K562 (cell line): ENCODE measurements around the gene ENDOV. TPM values are rescaled to one million over a fixed set of nuclear protein-coding genes. Genes with fewer than 3 reads are reported as not detected.

ENCODE experiments used
- ATAC-seq: fragments of 200-7000 bp; cut with Tn5 transposase; 3 replicates; pipeline ENCODE4 v1.9.1; 2020; ENCODE audit warnings: moderate library complexity
- BruUV-seq: library from RNA; stranded (reverse); fragments of 400-500 nt; replicated peaks from 2 replicates; lab custom pipeline; 2021; lab: Mats Ljungman, UMichigan
- CTCF ChIA-PET: fragments of 300-600 bp; formaldehyde crosslinking; extraction: SDS; loops from one replicate; lab custom pipeline; 2021; ENCODE audit warnings: low intra/inter-chr PET ratio; lab: Yijun Ruan, JAX
- POLR2A ChIA-PET: fragments of 300-600, 350-650 bp; sonication (Branson Sonifier 250); formaldehyde crosslinking; extraction: SDS; loops from one replicate; lab custom pipeline; 2021; ENCODE audit warnings: antibody characterized with exemption, inconsistent platforms; lab: Yijun Ruan, JAX
- DNase-seq, 4 experiments: peaks; one replicate each; pipeline versions ENCODE4 v3.0.0 to v3.0.0-alpha.2; 2011 to 2018; ENCODE audit warnings: low spot score in 3 of 4, mixed read lengths in 3 of 4; ENCODE audit errors: extremely low read depth in 1 of 4
- FAIRE-seq: peaks from 2 replicates; lab custom pipeline; 2011; peaks lifted over from hg19 to GRCh38; lab: Jason Lieb, UNC
- H2AFZ ChIP-seq: 2 replicates; pipeline ENCODE4 v1.6.0; 2011; ENCODE audit warnings: low read depth, low read length, control low read depth, inconsistent platforms
- H3K27ac ChIP-seq: fragments of 200-600 bp; 3 replicates; pipeline ENCODE4 v1.8.0; 2011; ENCODE audit warnings: low read depth, mild to moderate bottlenecking, control low read depth, inconsistent platforms, low read length, moderate library complexity, mixed read lengths; ENCODE audit errors: extremely low read depth
- H3K27me3 ChIP-seq, 2 experiments: fragments of 300-600 bp in 1 of 2; 2 replicates in 1 of 2; 3 replicates in 1 of 2; pipeline versions ENCODE4 v1.6.0 to v1.8.0; 2011; ENCODE audit warnings: inconsistent platforms in 2 of 2, low read length in 2 of 2, mild to moderate bottlenecking in 1 of 2, mixed read lengths in 1 of 2, moderate library complexity in 1 of 2; ENCODE audit not compliant: control insufficient read depth in 2 of 2, insufficient read depth in 2 of 2
- H3K36me3 ChIP-seq: fragments of 300-600 bp; 3 replicates; pipeline ENCODE4 v1.8.0; 2011; ENCODE audit warnings: mild to moderate bottlenecking, low read length, inconsistent platforms; ENCODE audit not compliant: control insufficient read depth, insufficient read depth
- H3K4me1 ChIP-seq, 2 experiments: fragments of 200-600 bp in 1 of 2; replicated peaks in 1 of 2; 2 replicates in 1 of 2; 3 replicates in 1 of 2; pipeline versions ENCODE4 v1.5.1 to v1.8.0; 2011; ENCODE audit warnings: inconsistent platforms in 2 of 2, low read length in 2 of 2, mild to moderate bottlenecking in 1 of 2, mixed read lengths in 1 of 2, moderate library complexity in 1 of 2; ENCODE audit not compliant: control insufficient read depth in 2 of 2, insufficient read depth in 2 of 2
- H3K4me2 ChIP-seq: 2 replicates; pipeline ENCODE4 v1.6.1; 2011; ENCODE audit warnings: low read length, control low read depth, inconsistent platforms, mixed read lengths; ENCODE audit not compliant: insufficient read depth
- H3K4me3 ChIP-seq: fragments of 200-600 bp; sonication (generic), shearing (Covaris generic); 2 replicates; pipeline ENCODE4 v1.5.1; 2016; ENCODE audit warnings: control low read depth, inconsistent platforms
- H3K79me2 ChIP-seq: fragments of 200-600 bp; 3 replicates; pipeline ENCODE4 v1.8.0; 2011; ENCODE audit warnings: low read length, inconsistent platforms; ENCODE audit not compliant: control insufficient read depth, insufficient read depth
- H3K9ac ChIP-seq, 2 experiments: 2 replicates each; pipeline versions ENCODE4 v1.6.0 to v1.6.1; 2011; ENCODE audit warnings: low read depth in 2 of 2, low read length in 2 of 2, control low read depth in 1 of 2, inconsistent platforms in 1 of 2, mild to moderate bottlenecking in 1 of 2, mixed read lengths in 1 of 2; ENCODE audit not compliant: insufficient read depth in 1 of 2
- H3K9me1 ChIP-seq: one replicate; pipeline ENCODE4 v1.6.0; 2011; ENCODE audit warnings: inconsistent platforms, mild to moderate bottlenecking, low read length, moderate library complexity; ENCODE audit not compliant: control insufficient read depth, insufficient read depth
- H3K9me3 ChIP-seq: replicated peaks from 2 replicates; pipeline ENCODE4 v1.5.1; 2011; ENCODE audit warnings: low read depth, low read length, inconsistent platforms; ENCODE audit not compliant: control insufficient read depth, insufficient read depth
- H4K20me1 ChIP-seq: replicated peaks from 2 replicates; pipeline ENCODE4 v1.6.1; 2011; ENCODE audit warnings: low read length, inconsistent platforms, mixed read lengths; ENCODE audit not compliant: control insufficient read depth, insufficient read depth
- CEBPB ChIP-seq: fragments of 450-650 bp; IDR thresholded peaks from 2 replicates; pipeline ENCODE4 v1.6.1; 2016; ENCODE audit warnings: missing genetic modification characterization, missing compliant biosample characterization
- CHD2 ChIP-seq: IDR thresholded peaks from 2 replicates; pipeline ENCODE4 v1.6.1; 2011; ENCODE audit warnings: low read depth, low read length
- MCM5 ChIP-seq: fragments of 450-650 bp; IDR thresholded peaks from 2 replicates; pipeline ENCODE4 v1.6.1; 2016; ENCODE audit warnings: low read depth
- MXD1 ChIP-seq: fragments of 250-450 bp; sonication (Bioruptor Pico); IDR thresholded peaks from 2 replicates; pipeline ENCODE4 v1.8.0; 2021; ENCODE audit warnings: borderline replicate concordance, mild to moderate bottlenecking, moderate library complexity; ENCODE audit not compliant: poor library complexity, severe bottlenecking
- NFE2L1 ChIP-seq: fragments of 450-650 bp; IDR thresholded peaks from 2 replicates; pipeline ENCODE4 v1.6.1; 2016; ENCODE audit warnings: missing genetic modification characterization, low read depth, mild to moderate bottlenecking, missing compliant biosample characterization, moderate library complexity, borderline replicate concordance
- PCBP2 ChIP-seq: fragments of 200-400 bp; formaldehyde crosslinking; IDR thresholded peaks from 2 replicates; pipeline ENCODE4 v1.6.1; 2018; ENCODE audit warnings: low read length, low read depth, mild to moderate bottlenecking, moderate library complexity; ENCODE audit not compliant: poor library complexity, severe bottlenecking
- PYGO2 ChIP-seq: fragments of 450-650 bp; IDR thresholded peaks from 2 replicates; pipeline ENCODE4 v1.6.1; 2016; ENCODE audit warnings: mild to moderate bottlenecking, missing genetic modification characterization, moderate library complexity, missing compliant biosample characterization
- WHSC1 ChIP-seq: IDR thresholded peaks from one replicate; pipeline ENCODE4 v1.6.1; 2012; ENCODE audit warnings: low read length, control low read depth, inconsistent platforms
- ZBTB12 ChIP-seq: fragments of 250-450 bp; sonication (Bioruptor Pico); IDR thresholded peaks from 2 replicates; pipeline ENCODE4 v1.4.0; 2020
- ZNF408 ChIP-seq: fragments of 250-450 bp; sonication (Bioruptor Pico); IDR thresholded peaks from 2 replicates; pipeline ENCODE4 v1.4.0; 2020; ENCODE audit warnings: low read depth, mild to moderate bottlenecking, moderate library complexity
- ZNF76 ChIP-seq: fragments of 250-450 bp; sonication (Bioruptor Pico); IDR thresholded peaks from 2 replicates; pipeline ENCODE4 v1.4.0; 2020; ENCODE audit warnings: mild to moderate bottlenecking, moderate library complexity, borderline replicate concordance
- whole genome bisulfite sequencing: fragments of 100-300 bp; shearing (Covaris generic); methylation state at CpG from one replicate; pipeline ENCODE4 v1.1.6; 2016; ENCODE audit warnings: low coverage, mixed read lengths; ENCODE audit not compliant: insufficient coverage; ENCODE audit errors: missing lambda C conversion rate; 5-methylcytosine and 5-hydroxymethylcytosine counted together
- in situ Hi-C: fragments of 300-500 bp; cut with MboI; formaldehyde crosslinking; loops from 4 replicates; pipeline ENCODE4 v1.15.0; 2018; ENCODE audit warnings: inconsistent platforms, mixed read lengths
- intact Hi-C: fragments of 100-400 bp; cut with micrococcal nuclease; formaldehyde crosslinking; loops from 2 replicates; pipeline ENCODE4 v1.14.2; 2022
- polyA plus RNA-seq, 8 experiments: library from polyadenylated mRNA; depleted of rRNA in 4 of 8; stranded (reverse) in 5 of 8; unstranded in 3 of 8; fragments of >200 nt; fragmentation: Nextera tagmentation in 2 of 8; fragmentation: Illumina TruSeq in 1 of 8; extraction: Ambion mirVana in 2 of 8; extraction: Trizol in 1 of 8; gene quantifications; 2 replicates each; pipeline versions ENCODE4 v1.2.1 to v1.2.3, GENCODE V29; 2011 to 2014; ENCODE audit warnings: inconsistent platforms in 1 of 8, missing spikeins in 1 of 8
- total RNA-seq, 7 experiments: library from RNA; depleted of rRNA in 6 of 7; stranded (reverse); fragments of >200 nt in 6 of 7; fragmentation: Illumina TruSeq in 2 of 7; extraction: Trizol in 2 of 7; gene quantifications; 2 replicates each; pipeline versions ENCODE4 v1.2.1 to v1.2.3, GENCODE V29; 2011 to 2021; ENCODE audit warnings: low replicate concordance in 1 of 7
- TF ChIP-seq, protein P1 (sequence below): sonication (generic); formaldehyde crosslinking; IDR thresholded peaks from 2 replicates; pipeline ENCODE4 v1.8.1; 2023; ENCODE audit warnings: mild to moderate bottlenecking, missing genetic modification reagents

Gene ENDOV
- total and polyA plus RNA-seq, 9 of the 15 experiments (the other 6 are each of a cell fraction or from before 2014, with no cell fraction given): 1.2 to 8.2 (median 3.7) TPM

- H3K4me1 ChIP-seq: peaks cover 0 to 30% of the 10 kb centered on the region in 2 experiments; a peak in 2 of 5 replicates
- H3K36me3 ChIP-seq: no peaks in the 10 kb centered on the region
- no peaks in the 10 kb centered on the region for H3K9me3 ChIP-seq
- ChIA-PET POLR2A (no interaction called here), CTCF (no interaction called here)
- no peak overlapping the region for H3K4me2 ChIP-seq
- no peaks in the 10 kb centered on the region for H3K79me2 ChIP-seq
- DNase-seq (no peak), ATAC-seq (no peak; the same call in 2 of the 3 replicates), FAIRE-seq (no peak)
- H3K9ac ChIP-seq: no peak overlapping the region
- no peak overlapping the region for H3K4me3 ChIP-seq
- H3K27me3 ChIP-seq: peaks cover 16 to 64% of the 10 kb centered on the region in 2 experiments; a peak in 3 of 5 replicates
- no peak for TF ChIP-seq PYGO2 (tag)
- H3K9me1 ChIP-seq: no peaks in the 10 kb centered on the region
- in situ Hi-C loops: no loop called here
- intact Hi-C loops: no loop called here
- 1% methylated on average over 13 of the region's 14 CpGs for WGBS
- H4K20me1 ChIP-seq: peaks cover 8% of the 10 kb centered on the region
- H2AFZ ChIP-seq: no peak overlapping the region
- BruUV-seq: no TSS peak
- H3K27ac ChIP-seq: no peak overlapping the region
These were observed 26.8 kb downstream of the ENDOV start for GRCh38 chr17:80441598-80442322.

DNA sequence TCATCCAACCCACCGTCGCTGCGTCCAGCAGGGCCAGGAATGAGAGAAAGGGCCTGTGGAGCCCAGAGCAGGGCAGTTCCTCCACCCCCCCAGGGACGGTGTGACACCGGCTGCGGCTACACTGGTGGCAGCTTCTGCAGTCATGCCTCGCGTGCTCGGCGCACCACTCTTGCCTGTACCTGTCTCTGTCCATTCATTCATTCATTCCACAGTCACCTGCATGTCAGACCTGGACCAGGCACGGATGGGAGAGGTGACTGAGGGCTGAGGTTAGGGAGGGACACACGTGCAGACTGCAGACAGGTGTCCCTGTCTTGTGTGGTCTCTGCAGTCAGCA lies 27.3 kb downstream of the ENDOV start:
- Histone ChIP-seq H3K79me2 (no peaks in the 10 kb centered on the region), H3K27ac (no peak overlapping the region), H3K9me1 (no peaks in the 10 kb centered on the region), H3K9ac (no peak overlapping the region), H3K4me1 (peaks cover 0 to 30% of the 10 kb centered on the region in 2 experiments; a peak in 2 of 5 replicates), H3K4me3 (no peak overlapping the region), H3K27me3 (peaks cover 12 to 63% of the 10 kb centered on the region in 2 experiments; a peak in 3 of 5 replicates), H3K9me3 (no peaks in the 10 kb centered on the region), H4K20me1 (peaks cover 8% of the 10 kb centered on the region), H3K4me2 (no peak overlapping the region), H2AFZ (no peak overlapping the region), H3K36me3 (no peaks in the 10 kb centered on the region)
- no TSS peak for BruUV-seq
- in situ Hi-C loops (no loop called here), intact Hi-C loops (no loop called here)
- no peak for ATAC-seq
- 1% methylated on average over 12 of the region's 12 CpGs for WGBS
- no peak for FAIRE-seq
- POLR2A ChIA-PET: interaction anchor here (0.6 kb wide), 1 partner anchor 10 kb away, joined by 3 read pairs; no protein-coding TSS in a partner anchor
- CTCF ChIA-PET: no interaction called here
- no peak for DNase-seq
- TF ChIP-seq ZNF76 (CRISPR knock-in tag): no peak
- no peak for TF ChIP-seq CHD2
- TF ChIP-seq, protein P1, sequence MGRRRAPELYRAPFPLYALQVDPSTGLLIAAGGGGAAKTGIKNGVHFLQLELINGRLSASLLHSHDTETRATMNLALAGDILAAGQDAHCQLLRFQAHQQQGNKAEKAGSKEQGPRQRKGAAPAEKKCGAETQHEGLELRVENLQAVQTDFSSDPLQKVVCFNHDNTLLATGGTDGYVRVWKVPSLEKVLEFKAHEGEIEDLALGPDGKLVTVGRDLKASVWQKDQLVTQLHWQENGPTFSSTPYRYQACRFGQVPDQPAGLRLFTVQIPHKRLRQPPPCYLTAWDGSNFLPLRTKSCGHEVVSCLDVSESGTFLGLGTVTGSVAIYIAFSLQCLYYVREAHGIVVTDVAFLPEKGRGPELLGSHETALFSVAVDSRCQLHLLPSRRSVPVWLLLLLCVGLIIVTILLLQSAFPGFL: no peak
- TF ChIP-seq NFE2L1 (tag): no peak
- no peak for TF ChIP-seq ZBTB12 (CRISPR knock-in tag)
- no peak for TF ChIP-seq MCM5
- TF ChIP-seq ZNF408: no peak
- no peak for TF ChIP-seq CEBPB
- TF ChIP-seq MXD1 (CRISPR knock-in tag): no peak
- no peak for TF ChIP-seq PCBP2
- no peak for TF ChIP-seq WHSC1
